Neural cell (in vitro differentiated cells): ENCODE data around the gene SPTBN1. TPM values are rescaled to one million over a fixed set of nuclear protein-coding genes. Genes with fewer than 3 reads are reported as not detected.

Experiments used
- H2AFZ ChIP-seq: fragments of 200-600, 300-800 bp; sonication (generic), shearing (Covaris generic); 2 replicates; pipeline ENCODE4 v1.6.0; 2014; ENCODE audit warnings: low read depth, mild to moderate bottlenecking, antibody characterized with exemption, low read length, moderate library complexity
- H3F3A ChIP-seq: fragments of 200-600 bp; shearing (Covaris generic); 2 replicates; pipeline ENCODE4 v1.6.1; 2016; ENCODE audit warnings: mild to moderate bottlenecking, moderate library complexity, mixed read lengths, antibody characterized with exemption, low read length; ENCODE audit not compliant: insufficient read depth, poor library complexity, severe bottlenecking
- H3K27ac ChIP-seq: fragments of 200-600, 300-800 bp; sonication (generic), shearing (Covaris generic); 2 replicates; pipeline ENCODE4 v1.5.1; 2014; ENCODE audit warnings: mild to moderate bottlenecking, low read length, moderate library complexity
- H3K27me3 ChIP-seq: fragments of 300-800, 200-600 bp; sonication (generic), shearing (Covaris generic); 2 replicates; pipeline ENCODE4 v1.6.0; 2014; ENCODE audit warnings: mild to moderate bottlenecking, low read depth, low read length, moderate library complexity; ENCODE audit not compliant: insufficient read depth
- H3K36me3 ChIP-seq: fragments of 300-800, 200-600 bp; sonication (generic), shearing (Covaris generic); 2 replicates; pipeline ENCODE4 v1.5.1; 2014; ENCODE audit warnings: mild to moderate bottlenecking, antibody characterized with exemption, low read length, moderate library complexity; ENCODE audit not compliant: insufficient read depth
- H3K4me2 ChIP-seq: fragments of 300-800, 200-600 bp; sonication (generic), shearing (Covaris generic); 2 replicates; pipeline ENCODE4 v1.6.0; 2014; ENCODE audit warnings: mild to moderate bottlenecking, low read length
- H3K4me3 ChIP-seq: fragments of 300-800, 200-600 bp; sonication (generic), shearing (Covaris generic); 2 replicates; pipeline ENCODE4 v1.5.1; 2014; ENCODE audit warnings: mild to moderate bottlenecking, low read length, moderate library complexity
- H3K79me2 ChIP-seq: fragments of 200-600 bp; shearing (Covaris generic); replicated peaks from 2 replicates; pipeline ENCODE4 v1.6.0; 2014; ENCODE audit warnings: mild to moderate bottlenecking, low read length, moderate library complexity; ENCODE audit not compliant: insufficient read depth
- H3K9ac ChIP-seq: fragments of 300-800, 200-600 bp; sonication (generic), shearing (Covaris generic); 2 replicates; pipeline ENCODE4 v1.6.1; 2016; ENCODE audit warnings: mild to moderate bottlenecking, low read length, mixed read lengths
- H3K9me2 ChIP-seq: fragments of 200-600 bp; shearing (Covaris generic); 2 replicates; pipeline ENCODE4 v1.6.1; 2016; ENCODE audit warnings: mild to moderate bottlenecking, low read length, mixed read lengths; ENCODE audit not compliant: insufficient read depth
- H3K9me3 ChIP-seq: fragments of 200-600, 300-800 bp; sonication (generic), shearing (Covaris generic); 2 replicates; pipeline ENCODE4 v1.6.1; 2016; ENCODE audit warnings: mild to moderate bottlenecking, mixed run types, low read length, moderate library complexity, mixed read lengths
- H4K20me1 ChIP-seq: fragments of 200-600 bp; shearing (Covaris generic); 2 replicates; pipeline ENCODE4 v1.6.1; 2016; ENCODE audit warnings: mild to moderate bottlenecking, mixed run types; ENCODE audit not compliant: insufficient read depth
- CTCF ChIP-seq: fragments of 450-650 bp; IDR thresholded peaks from 2 replicates; pipeline ENCODE4 v1.5.1; 2014; ENCODE audit warnings: antibody characterized with exemption, mild to moderate bottlenecking, moderate library complexity; ENCODE audit not compliant: poor library complexity, severe bottlenecking
- EP300 ChIP-seq: fragments of 450-650 bp; conservative IDR thresholded peaks from 2 replicates; pipeline ENCODE4 v1.6.1; 2014; ENCODE audit warnings: antibody characterized with exemption, mild to moderate bottlenecking, moderate library complexity; ENCODE audit not compliant: poor library complexity, severe bottlenecking
- EZH2 ChIP-seq: fragments of 200-600, 300-800 bp; shearing (Covaris generic), sonication (generic); IDR thresholded peaks from 2 replicates; pipeline ENCODE4 v1.6.1; 2014; ENCODE audit warnings: antibody characterized with exemption, low read length, borderline replicate concordance, mild to moderate bottlenecking; ENCODE audit not compliant: insufficient read depth, poor library complexity, severe bottlenecking
- MXI1 ChIP-seq: fragments of 450-650 bp; conservative IDR thresholded peaks from 2 replicates; pipeline ENCODE4 v1.6.1; 2014; ENCODE audit warnings: antibody characterized with exemption, mild to moderate bottlenecking; ENCODE audit not compliant: poor library complexity, severe bottlenecking
- POLR2AphosphoS5 ChIP-seq: IDR thresholded peaks from 2 replicates; pipeline ENCODE4 v1.6.1; 2012
- RAD21 ChIP-seq: fragments of 450-650 bp; conservative IDR thresholded peaks from 2 replicates; pipeline ENCODE4 v1.6.1; 2014; ENCODE audit warnings: antibody characterized with exemption, mild to moderate bottlenecking, moderate library complexity
- SMC3 ChIP-seq: fragments of 450-650 bp; conservative IDR thresholded peaks from 2 replicates; pipeline ENCODE4 v1.6.1; 2014; ENCODE audit warnings: antibody characterized with exemption, mild to moderate bottlenecking, moderate library complexity; ENCODE audit not compliant: poor library complexity
- TAF1 ChIP-seq: IDR thresholded peaks from 2 replicates; pipeline ENCODE4 v1.6.1; 2012; ENCODE audit warnings: low read depth
- polyA plus RNA-seq: library from polyadenylated mRNA; depleted of rRNA; stranded (reverse); fragments of >200 nt; gene quantifications from 2 replicates; pipeline ENCODE4 v1.2.3, GENCODE V29; 2014
- TF ChIP-seq, protein P1 (sequence below): IDR thresholded peaks from 2 replicates; pipeline ENCODE4 v1.6.1; 2012; ENCODE audit warnings: borderline replicate concordance

The SPTBN1 gene
- polyA plus RNA-seq, 1 donor from 2014 or later: 92.1 TPM

GRCh38 chr2:54634564-54635511, 178.7 kb downstream of the SPTBN1 start:
- no peak overlapping the region for H3K4me2 ChIP-seq
- no peak for TF ChIP-seq SMC3
- TF ChIP-seq RAD21: no peak
- no peak for TF ChIP-seq CTCF
- no peak for TF ChIP-seq TAF1
- no peak for TF ChIP-seq POLR2AphosphoS5
- TF ChIP-seq, protein P1, sequence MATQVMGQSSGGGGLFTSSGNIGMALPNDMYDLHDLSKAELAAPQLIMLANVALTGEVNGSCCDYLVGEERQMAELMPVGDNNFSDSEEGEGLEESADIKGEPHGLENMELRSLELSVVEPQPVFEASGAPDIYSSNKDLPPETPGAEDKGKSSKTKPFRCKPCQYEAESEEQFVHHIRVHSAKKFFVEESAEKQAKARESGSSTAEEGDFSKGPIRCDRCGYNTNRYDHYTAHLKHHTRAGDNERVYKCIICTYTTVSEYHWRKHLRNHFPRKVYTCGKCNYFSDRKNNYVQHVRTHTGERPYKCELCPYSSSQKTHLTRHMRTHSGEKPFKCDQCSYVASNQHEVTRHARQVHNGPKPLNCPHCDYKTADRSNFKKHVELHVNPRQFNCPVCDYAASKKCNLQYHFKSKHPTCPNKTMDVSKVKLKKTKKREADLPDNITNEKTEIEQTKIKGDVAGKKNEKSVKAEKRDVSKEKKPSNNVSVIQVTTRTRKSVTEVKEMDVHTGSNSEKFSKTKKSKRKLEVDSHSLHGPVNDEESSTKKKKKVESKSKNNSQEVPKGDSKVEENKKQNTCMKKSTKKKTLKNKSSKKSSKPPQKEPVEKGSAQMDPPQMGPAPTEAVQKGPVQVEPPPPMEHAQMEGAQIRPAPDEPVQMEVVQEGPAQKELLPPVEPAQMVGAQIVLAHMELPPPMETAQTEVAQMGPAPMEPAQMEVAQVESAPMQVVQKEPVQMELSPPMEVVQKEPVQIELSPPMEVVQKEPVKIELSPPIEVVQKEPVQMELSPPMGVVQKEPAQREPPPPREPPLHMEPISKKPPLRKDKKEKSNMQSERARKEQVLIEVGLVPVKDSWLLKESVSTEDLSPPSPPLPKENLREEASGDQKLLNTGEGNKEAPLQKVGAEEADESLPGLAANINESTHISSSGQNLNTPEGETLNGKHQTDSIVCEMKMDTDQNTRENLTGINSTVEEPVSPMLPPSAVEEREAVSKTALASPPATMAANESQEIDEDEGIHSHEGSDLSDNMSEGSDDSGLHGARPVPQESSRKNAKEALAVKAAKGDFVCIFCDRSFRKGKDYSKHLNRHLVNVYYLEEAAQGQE: no peak
- TF ChIP-seq MXI1: no peak
- TF ChIP-seq EZH2: no peak
- no peak for TF ChIP-seq EP300
- H2AFZ ChIP-seq: no peak overlapping the region
- no peaks in the 10 kb centered on the region for H3K79me2 ChIP-seq
- no peaks in the 10 kb centered on the region for H3K9me2 ChIP-seq
- H3K9ac ChIP-seq: no peak overlapping the region
- H3K9me3 ChIP-seq: no peaks in the 10 kb centered on the region
- no peak overlapping the region for H3K4me3 ChIP-seq
- H3K27ac ChIP-seq: no peak overlapping the region
- H3F3A ChIP-seq: no peaks in the 10 kb centered on the region
- H3K36me3 ChIP-seq: peaks cover 10% of the 10 kb centered on the region
- no peaks in the 10 kb centered on the region for H3K27me3 ChIP-seq
- H4K20me1 ChIP-seq: peaks cover 4% of the 10 kb centered on the region

DNA sequence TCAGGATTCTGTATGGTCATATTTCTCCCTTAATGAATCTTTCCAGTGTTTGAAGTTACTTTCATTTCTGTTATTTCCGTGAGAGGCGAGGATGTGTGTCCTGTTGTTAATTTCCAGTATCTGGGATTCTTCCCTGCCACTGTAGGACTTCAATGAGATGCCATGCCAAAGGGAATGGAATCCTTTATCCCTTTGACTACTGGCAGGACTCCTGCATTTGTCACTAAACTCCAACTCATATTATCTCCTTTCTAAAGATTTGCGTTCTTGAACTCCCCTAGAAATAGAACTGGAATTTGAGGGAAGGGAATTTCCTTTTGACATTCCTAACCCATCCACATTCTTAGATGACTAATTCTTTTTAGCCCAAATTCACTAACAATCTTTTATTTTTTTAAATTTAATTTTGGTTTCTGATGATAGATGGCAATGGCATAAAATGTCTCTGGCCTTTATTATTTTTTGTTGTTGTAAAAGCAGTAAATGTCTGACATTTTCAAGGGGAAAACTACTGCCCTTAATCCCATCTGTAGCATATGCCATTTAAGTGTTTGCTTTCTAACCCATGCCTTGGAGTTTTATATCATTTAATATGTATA, 179.5 kb downstream of the SPTBN1 start:
- H3K27ac ChIP-seq: no peak overlapping the region
- no peak overlapping the region for H3K4me2 ChIP-seq
- H3K4me3 ChIP-seq: no peak overlapping the region
- H3K27me3 ChIP-seq: no peaks in the 10 kb centered on the region
- H3K9ac ChIP-seq: no peak overlapping the region
- no peaks in the 10 kb centered on the region for H3K79me2 ChIP-seq
- no peaks in the 10 kb centered on the region for H3K9me3 ChIP-seq
- TF ChIP-seq EP300: no peak
- no peak for TF ChIP-seq TAF1
- TF ChIP-seq POLR2AphosphoS5: no peak
- TF ChIP-seq EZH2: no peak
- TF ChIP-seq RAD21: no peak
- TF ChIP-seq MXI1: no peak
- no peak for TF ChIP-seq CTCF
- TF ChIP-seq SMC3: no peak
- H3K9me2 ChIP-seq: no peaks in the 10 kb centered on the region
- peaks cover 4% of the 10 kb centered on the region for H4K20me1 ChIP-seq
- H3F3A ChIP-seq: no peaks in the 10 kb centered on the region
- peaks cover 10% of the 10 kb centered on the region for H3K36me3 ChIP-seq
- no peak overlapping the region for H2AFZ ChIP-seq
